OCI-LY1 (cell line): ENCODE measurements around the gene EVA1C.

Source experiments
- H2AFZ ChIP-seq: fragments of 200-600 bp; sonication (generic), shearing (Covaris generic); 2 replicates; pipeline ENCODE4 v1.6.0; 2014; ENCODE audit warnings: antibody characterized with exemption, mild to moderate bottlenecking, low read length
- H3F3A ChIP-seq: fragments of 200-600 bp; sonication (generic), shearing (Covaris generic); 2 replicates; pipeline ENCODE4 v1.6.0; 2014; ENCODE audit warnings: mild to moderate bottlenecking, antibody characterized with exemption, low read length, moderate library complexity; ENCODE audit not compliant: insufficient read depth
- H3K27ac ChIP-seq: fragments of 200-600 bp; sonication (generic); 2 replicates; pipeline ENCODE4 v1.5.1; 2014; ENCODE audit warnings: low read length, mixed run types, mild to moderate bottlenecking, low read depth; ENCODE audit not compliant: poor library complexity, severe bottlenecking
- H3K27me3 ChIP-seq: fragments of 200-600 bp; sonication (generic); 2 replicates; pipeline ENCODE4 v1.6.0; 2014; ENCODE audit warnings: antibody characterized with exemption, mild to moderate bottlenecking, low read length, moderate library complexity; ENCODE audit not compliant: insufficient read depth
- H3K36me3 ChIP-seq: fragments of 200-600 bp; sonication (generic); 2 replicates; pipeline ENCODE4 v1.6.1; 2014; ENCODE audit warnings: mild to moderate bottlenecking, antibody characterized with exemption, low read length, moderate library complexity, mixed read lengths; ENCODE audit not compliant: insufficient read depth
- H3K4me1 ChIP-seq: fragments of 200-600 bp; sonication (generic); 2 replicates; pipeline ENCODE4 v1.5.1; 2014; ENCODE audit warnings: mild to moderate bottlenecking, low read length, moderate library complexity; ENCODE audit not compliant: insufficient read depth, severe bottlenecking
- H3K4me2 ChIP-seq: fragments of 200-600 bp; sonication (generic), shearing (Covaris generic); 2 replicates; pipeline ENCODE4 v1.6.1; 2014; ENCODE audit warnings: low read length
- H3K4me3 ChIP-seq: fragments of 200-600 bp; sonication (generic); 2 replicates; pipeline ENCODE4 v1.5.1; 2014; ENCODE audit warnings: low read length, low read depth, mild to moderate bottlenecking, mixed read lengths; ENCODE audit not compliant: poor library complexity, severe bottlenecking
- H3K79me2 ChIP-seq: fragments of 200-600 bp; shearing (Covaris generic); 2 replicates; pipeline ENCODE4 v1.6.1; 2016; ENCODE audit warnings: mixed run types, low read length, mixed read lengths; ENCODE audit not compliant: insufficient read depth
- H3K9ac ChIP-seq: fragments of 200-600 bp; sonication (generic), shearing (Covaris generic); 2 replicates; pipeline ENCODE4 v1.6.1; 2014; ENCODE audit warnings: mild to moderate bottlenecking, low read length, mixed read lengths
- H3K9me2 ChIP-seq: fragments of 200-600 bp; sonication (generic), shearing (Covaris generic); 2 replicates; pipeline ENCODE4 v1.6.1; 2014; ENCODE audit warnings: low read depth, mild to moderate bottlenecking, low read length, mixed read lengths
- H3K9me3 ChIP-seq: fragments of 200-600 bp; shearing (Covaris generic); 2 replicates; pipeline ENCODE4 v1.6.1; 2014; ENCODE audit warnings: low read length, mixed read lengths
- H4K20me1 ChIP-seq: fragments of 200-600 bp; sonication (generic), shearing (Covaris generic); 2 replicates; pipeline ENCODE4 v1.6.0; 2016; ENCODE audit warnings: mild to moderate bottlenecking, low read length; ENCODE audit not compliant: insufficient read depth
- EZH2 ChIP-seq: fragments of 200-600 bp; sonication (generic), shearing (Covaris generic); IDR thresholded peaks from 2 replicates; pipeline ENCODE4 v1.8.0; 2017; ENCODE audit warnings: borderline replicate concordance, mixed run types, mild to moderate bottlenecking, antibody characterized with exemption, low read length, moderate library complexity, mixed read lengths
- TF ChIP-seq, protein P1 (sequence below): fragments of 200-600 bp; sonication (generic), shearing (Covaris generic); IDR thresholded peaks from 2 replicates; pipeline ENCODE4 v1.5.1; 2017; ENCODE audit warnings: mild to moderate bottlenecking, antibody characterized with exemption, low read length, moderate library complexity, mixed read lengths

The EVA1C gene

DNA sequence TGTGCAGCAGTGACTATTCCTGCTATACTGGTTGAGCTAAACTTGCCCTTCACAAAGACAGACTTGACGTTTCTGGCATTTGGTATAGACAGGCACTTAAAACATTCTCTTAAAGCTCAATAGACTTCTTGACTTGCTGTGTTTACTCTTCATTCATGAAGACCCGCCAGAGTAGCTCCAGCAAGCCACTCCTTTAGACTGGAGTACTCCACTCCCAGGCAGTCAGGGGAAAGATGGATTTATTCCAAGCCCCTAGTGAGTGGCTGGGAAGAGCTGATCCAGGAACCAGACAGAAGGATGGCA lies 70.7 kb downstream of the EVA1C start:
- Histone ChIP-seq H2AFZ (no peak overlapping the region), H3K4me2 (no peak overlapping the region), H3K4me1 (no peaks in the 10 kb centered on the region), H3K36me3 (no peaks in the 10 kb centered on the region), H3K4me3 (no peak overlapping the region), H3K9me2 (no peaks in the 10 kb centered on the region), H3K27ac (no peak overlapping the region), H3K9ac (no peak overlapping the region), H4K20me1 (no peaks in the 10 kb centered on the region), H3K9me3 (no peaks in the 10 kb centered on the region), H3F3A (no peaks in the 10 kb centered on the region), H3K79me2 (no peaks in the 10 kb centered on the region), H3K27me3 (peaks cover 5% of the 10 kb centered on the region; the same call in 1 of the 2 replicates)
- TF ChIP-seq, protein P1, sequence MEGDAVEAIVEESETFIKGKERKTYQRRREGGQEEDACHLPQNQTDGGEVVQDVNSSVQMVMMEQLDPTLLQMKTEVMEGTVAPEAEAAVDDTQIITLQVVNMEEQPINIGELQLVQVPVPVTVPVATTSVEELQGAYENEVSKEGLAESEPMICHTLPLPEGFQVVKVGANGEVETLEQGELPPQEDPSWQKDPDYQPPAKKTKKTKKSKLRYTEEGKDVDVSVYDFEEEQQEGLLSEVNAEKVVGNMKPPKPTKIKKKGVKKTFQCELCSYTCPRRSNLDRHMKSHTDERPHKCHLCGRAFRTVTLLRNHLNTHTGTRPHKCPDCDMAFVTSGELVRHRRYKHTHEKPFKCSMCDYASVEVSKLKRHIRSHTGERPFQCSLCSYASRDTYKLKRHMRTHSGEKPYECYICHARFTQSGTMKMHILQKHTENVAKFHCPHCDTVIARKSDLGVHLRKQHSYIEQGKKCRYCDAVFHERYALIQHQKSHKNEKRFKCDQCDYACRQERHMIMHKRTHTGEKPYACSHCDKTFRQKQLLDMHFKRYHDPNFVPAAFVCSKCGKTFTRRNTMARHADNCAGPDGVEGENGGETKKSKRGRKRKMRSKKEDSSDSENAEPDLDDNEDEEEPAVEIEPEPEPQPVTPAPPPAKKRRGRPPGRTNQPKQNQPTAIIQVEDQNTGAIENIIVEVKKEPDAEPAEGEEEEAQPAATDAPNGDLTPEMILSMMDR = no peak
- TF ChIP-seq EZH2 = no peak

DNA sequence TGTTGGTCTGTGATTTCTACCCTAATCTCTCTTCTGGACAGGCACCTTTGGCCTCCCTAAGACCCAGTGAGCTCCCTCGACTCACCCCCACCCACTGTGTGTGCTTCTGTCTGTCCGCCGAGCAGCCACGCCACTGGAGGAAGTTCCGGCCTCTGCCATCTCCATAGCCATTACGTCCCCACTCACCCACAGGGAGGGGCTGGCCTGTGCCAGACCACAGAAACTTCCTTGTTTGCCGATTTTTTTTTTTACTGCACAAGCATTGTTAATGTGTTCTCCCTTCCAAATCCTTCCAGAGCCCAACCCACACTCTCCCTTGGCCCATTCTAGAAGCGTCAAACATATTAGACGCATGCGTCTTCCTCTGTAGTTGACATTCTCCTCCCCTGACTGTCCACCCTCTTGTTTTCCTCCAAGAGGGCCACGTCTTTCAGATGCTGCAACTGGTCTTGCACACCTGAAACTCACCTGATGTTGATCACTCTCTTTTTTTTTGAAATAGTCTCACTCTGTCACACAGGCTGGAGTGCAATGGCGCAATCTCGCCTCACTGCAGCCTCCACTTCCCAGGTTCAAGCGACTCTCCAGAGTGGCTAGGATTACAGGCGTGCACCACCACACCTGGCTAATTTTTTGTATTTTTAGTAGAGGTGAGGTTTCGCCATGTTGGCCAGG lies 72.3 kb downstream of the EVA1C start:
- no peaks in the 10 kb centered on the region for H3F3A ChIP-seq
- no peaks in the 10 kb centered on the region for H3K4me1 ChIP-seq
- no peaks in the 10 kb centered on the region for H3K9me2 ChIP-seq
- no peaks in the 10 kb centered on the region for H3K36me3 ChIP-seq
- H2AFZ ChIP-seq = no peak overlapping the region
- H3K9me3 ChIP-seq = no peaks in the 10 kb centered on the region
- no peak overlapping the region for H3K4me2 ChIP-seq
- no peaks in the 10 kb centered on the region for H3K79me2 ChIP-seq
- H3K9ac ChIP-seq = no peak overlapping the region
- H3K27ac ChIP-seq = no peak overlapping the region
- H3K4me3 ChIP-seq = no peak overlapping the region
- peaks cover 5% of the 10 kb centered on the region; the same call in 1 of the 2 replicates for H3K27me3 ChIP-seq
- TF ChIP-seq EZH2 = no peak
- TF ChIP-seq, protein P1 = no peak
- H4K20me1 ChIP-seq = no peaks in the 10 kb centered on the region

DNA sequence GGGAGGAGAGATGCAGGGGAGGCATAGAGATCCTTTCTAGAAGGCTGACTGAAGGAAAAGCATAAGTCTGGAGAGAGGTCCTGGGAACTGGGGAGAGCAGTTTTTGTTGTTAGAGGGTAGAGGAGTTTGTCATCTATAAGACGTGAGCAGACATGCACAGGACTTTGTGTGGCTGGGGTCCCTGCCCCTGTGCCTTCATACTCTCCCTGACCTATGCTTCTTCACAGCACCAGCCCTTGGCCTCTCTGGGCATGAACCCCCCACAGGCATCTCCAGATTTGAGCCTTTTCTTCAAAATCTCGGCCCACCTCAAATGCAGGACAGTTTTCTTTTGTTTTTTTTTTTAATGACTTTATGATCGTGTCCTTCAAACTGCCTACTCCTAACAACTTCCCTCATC lies 79.9 kb downstream of the EVA1C start:
- Histone ChIP-seq H3K9me2 (no peaks in the 10 kb centered on the region), H3K9me3 (no peaks in the 10 kb centered on the region), H3K27me3 (no peaks in the 10 kb centered on the region), H3K4me3 (no peak overlapping the region), H3K4me2 (no peak overlapping the region), H2AFZ (no peak overlapping the region), H3K4me1 (no peaks in the 10 kb centered on the region), H3K27ac (no peak overlapping the region), H4K20me1 (no peaks in the 10 kb centered on the region), H3K36me3 (no peaks in the 10 kb centered on the region), H3F3A (no peaks in the 10 kb centered on the region), H3K79me2 (no peaks in the 10 kb centered on the region), H3K9ac (no peak overlapping the region)
- TF ChIP-seq EZH2 = no peak
- TF ChIP-seq, protein P1 = no peak
